Measurements from ENCODE around the gene AQP10.
"Not testable (repeated sequence)": the region's sequence is repeated elsewhere in the genome, so short reads cannot be mapped to it uniquely, and the experiment has no call there.

- not testable (repeated sequence) for TF ChIP-seq CTCF (IDR thresholded peaks at IDR 0.05; ENCODE audit: insufficient read depth, low read depth, low read length); EZH2 (IDR thresholded peaks at IDR 0.05; ENCODE audit: insufficient read depth, low read length)
Observed at GRCh38 chr1:154287591-154287990, 33.3 kb upstream of the AQP10 start.

Data from astrocyte (in vitro differentiated cells and primary cell).